H9 (cell line): Measurements from ENCODE around the gene DCXR. TPM values are rescaled to one million over a fixed set of nuclear protein-coding genes. Genes with fewer than 3 reads are reported as not detected.

Experiments
- DNase-seq: peaks from one replicate; pipeline ENCODE4 v3.0.0-alpha.2; 2017
- H2AFZ ChIP-seq: one replicate; pipeline ENCODE4 v1.6.1; 2013; ENCODE audit warnings: mild to moderate bottlenecking, low read length, control low read depth, moderate library complexity
- H2AK5ac ChIP-seq: 2 replicates; pipeline ENCODE4 v1.6.1; 2013; ENCODE audit warnings: low read length, control low read depth, mixed read lengths; ENCODE audit not compliant: insufficient read length
- H2BK120ac ChIP-seq: one replicate; pipeline ENCODE4 v1.6.1; 2013; ENCODE audit warnings: low read depth, mild to moderate bottlenecking, low read length, control low read depth, inconsistent platforms; ENCODE audit not compliant: poor library complexity, severe bottlenecking
- H2BK12ac ChIP-seq: 2 replicates; pipeline ENCODE4 v1.6.1; 2013; ENCODE audit warnings: low read length, control low read depth, mixed read lengths, low read depth; ENCODE audit not compliant: insufficient read length
- H2BK15ac ChIP-seq: 2 replicates; pipeline ENCODE4 v1.6.1; 2013; ENCODE audit warnings: low read depth, low read length, control low read depth
- H2BK20ac ChIP-seq: one replicate; pipeline ENCODE4 v1.6.1; 2013; ENCODE audit warnings: low read depth, mild to moderate bottlenecking, low read length, control low read depth, inconsistent platforms; ENCODE audit not compliant: poor library complexity, severe bottlenecking
- H2BK5ac ChIP-seq: 2 replicates; pipeline ENCODE4 v1.6.1; 2013; ENCODE audit warnings: low read length, control low read depth, mixed read lengths; ENCODE audit not compliant: insufficient read length
- H3K14ac ChIP-seq: 2 replicates; pipeline ENCODE4 v1.6.1; 2013; ENCODE audit warnings: low read length, control low read depth; ENCODE audit not compliant: insufficient read depth
- H3K18ac ChIP-seq: 2 replicates; pipeline ENCODE4 v1.6.1; 2013; ENCODE audit warnings: low read depth, mild to moderate bottlenecking, mixed read lengths, low read length, control low read depth; ENCODE audit not compliant: insufficient read length
- H3K23ac ChIP-seq: 2 replicates; pipeline ENCODE4 v1.6.1; 2013; ENCODE audit warnings: low read length, control low read depth, mixed read lengths, low read depth; ENCODE audit not compliant: insufficient read length
- H3K23me2 ChIP-seq: 2 replicates; pipeline ENCODE4 v1.6.1; 2013; ENCODE audit warnings: low read depth, mild to moderate bottlenecking, mixed read lengths, low read length, control low read depth; ENCODE audit not compliant: insufficient read length, poor library complexity, severe bottlenecking
- H3K27ac ChIP-seq: 2 replicates; pipeline ENCODE4 v1.5.1; 2013; ENCODE audit warnings: low read length, control low read depth, mixed read lengths, low read depth; ENCODE audit not compliant: insufficient read length
- H3K27me3 ChIP-seq: 2 replicates; pipeline ENCODE4 v1.6.1; 2013; ENCODE audit warnings: low read length, control low read depth, inconsistent platforms; ENCODE audit not compliant: insufficient read depth
- H3K4ac ChIP-seq: 2 replicates; pipeline ENCODE4 v1.6.1; 2013; ENCODE audit warnings: low read depth, mild to moderate bottlenecking, control low read depth, inconsistent platforms, low read length, moderate library complexity
- H3K4me1 ChIP-seq: 2 replicates; pipeline ENCODE4 v1.6.1; 2013; ENCODE audit warnings: low read length, control low read depth, inconsistent platforms; ENCODE audit not compliant: insufficient read depth
- H3K4me2 ChIP-seq: 2 replicates; pipeline ENCODE4 v1.6.1; 2013; ENCODE audit warnings: low read length, control low read depth, mixed read lengths; ENCODE audit not compliant: insufficient read length, insufficient read depth
- H3K56ac ChIP-seq: 2 replicates; pipeline ENCODE4 v1.6.1; 2013; ENCODE audit warnings: low read depth, mild to moderate bottlenecking, mixed read lengths, low read length, control low read depth; ENCODE audit not compliant: insufficient read length
- H3K79me1 ChIP-seq: 2 replicates; pipeline ENCODE4 v1.6.1; 2013; ENCODE audit warnings: low read depth, mild to moderate bottlenecking, moderate library complexity, low read length, control low read depth, inconsistent platforms; ENCODE audit not compliant: insufficient read depth, poor library complexity, severe bottlenecking
- H3K79me2 ChIP-seq: 2 replicates; pipeline ENCODE4 v1.6.1; 2013; ENCODE audit warnings: low read length, control low read depth, inconsistent platforms; ENCODE audit not compliant: insufficient read depth
- H3K9ac ChIP-seq: 2 replicates; pipeline ENCODE4 v1.6.1; 2013; ENCODE audit warnings: low read length, control low read depth, mixed read lengths; ENCODE audit not compliant: insufficient read length; ENCODE audit errors: extremely low read depth
- H3K9me3 ChIP-seq: one replicate; pipeline ENCODE4 v1.6.1; 2013; ENCODE audit warnings: low read depth, low read length, inconsistent platforms; ENCODE audit not compliant: control insufficient read depth
- H3T11ph ChIP-seq: one replicate; pipeline ENCODE4 v1.6.1; 2013; ENCODE audit warnings: mild to moderate bottlenecking, low read length, control low read depth, inconsistent platforms
- H4K20me1 ChIP-seq: one replicate; pipeline ENCODE4 v1.6.1; 2013; ENCODE audit not compliant: control insufficient read depth, insufficient read length, insufficient read depth
- H4K5ac ChIP-seq: 2 replicates; pipeline ENCODE4 v1.6.1; 2013; ENCODE audit warnings: low read depth, mild to moderate bottlenecking, mixed read lengths, low read length, control low read depth; ENCODE audit not compliant: insufficient read length
- H4K8ac ChIP-seq: replicated peaks from 2 replicates; pipeline ENCODE4 v1.6.1; 2013; ENCODE audit warnings: low read length, control low read depth, mixed read lengths, low read depth; ENCODE audit not compliant: insufficient read length
- H4K91ac ChIP-seq: 2 replicates; pipeline ENCODE4 v1.6.1; 2013; ENCODE audit warnings: low read depth, mild to moderate bottlenecking, moderate library complexity, mixed read lengths, low read length, control low read depth; ENCODE audit not compliant: insufficient read length
- H3K27ac Mint-ChIP-seq, 3 experiments: 2 replicates in 2 of 3; 3 replicates in 1 of 3; pipeline ENCODE4 v1.8.0; 2020 to 2021; ENCODE audit warnings: mixed read lengths in 3 of 3, mild to moderate bottlenecking in 1 of 3, moderate library complexity in 1 of 3
- H3K27me3 Mint-ChIP-seq: 2 replicates; pipeline ENCODE4 v1.8.0; 2021; ENCODE audit warnings: low read depth, mild to moderate bottlenecking, moderate library complexity, mixed read lengths
- H3K36me3 Mint-ChIP-seq, 3 experiments: 2 replicates in 2 of 3; 3 replicates in 1 of 3; pipeline ENCODE4 v1.8.0; 2020 to 2021; ENCODE audit warnings: low read depth in 3 of 3, mixed read lengths in 3 of 3; ENCODE audit not compliant: insufficient read depth in 1 of 3
- H3K4me1 Mint-ChIP-seq, 2 experiments: 2 replicates each; pipeline ENCODE4 v1.8.0; 2020; ENCODE audit warnings: mixed read lengths in 2 of 2
- H3K4me3 Mint-ChIP-seq, 2 experiments: 2 replicates in 1 of 2; 3 replicates in 1 of 2; pipeline ENCODE4 v1.8.0; 2020 to 2021; ENCODE audit warnings: mild to moderate bottlenecking in 2 of 2, mixed read lengths in 2 of 2, moderate library complexity in 1 of 2
- H3K9me3 Mint-ChIP-seq, 2 experiments: 2 replicates in 1 of 2; 3 replicates in 1 of 2; pipeline ENCODE4 v1.8.0; 2020; ENCODE audit warnings: mild to moderate bottlenecking in 2 of 2, mixed read lengths in 2 of 2, moderate library complexity in 1 of 2
- WGBS: extraction: QIAGEN DNeasy Blood & Tissue Kit; methylation state at CpG from one replicate; pipeline ENCODE4 v1.1.7; 2013; ENCODE audit warnings: missing lambda C conversion rate, low lambda C conversion rate, mixed read lengths; ENCODE audit not compliant: insufficient read length; ENCODE audit errors: extremely low coverage; 5-methylcytosine and 5-hydroxymethylcytosine counted together
- total RNA-seq: library from RNA; stranded (reverse); gene quantifications from 2 replicates; pipeline ENCODE4 v1.2.1, GENCODE V29; 2021
- TF ChIP-seq, protein P1 (sequence below): fragments of 200-600 bp; sonication (generic); conservative IDR thresholded peaks from 3 replicates; pipeline ENCODE4 v1.8.0; 2021; ENCODE audit warnings: antibody characterized with exemption, mild to moderate bottlenecking

DCXR gene
- total RNA-seq, 1 experiment from 2014 or later, result 93.6 TPM

DNA sequence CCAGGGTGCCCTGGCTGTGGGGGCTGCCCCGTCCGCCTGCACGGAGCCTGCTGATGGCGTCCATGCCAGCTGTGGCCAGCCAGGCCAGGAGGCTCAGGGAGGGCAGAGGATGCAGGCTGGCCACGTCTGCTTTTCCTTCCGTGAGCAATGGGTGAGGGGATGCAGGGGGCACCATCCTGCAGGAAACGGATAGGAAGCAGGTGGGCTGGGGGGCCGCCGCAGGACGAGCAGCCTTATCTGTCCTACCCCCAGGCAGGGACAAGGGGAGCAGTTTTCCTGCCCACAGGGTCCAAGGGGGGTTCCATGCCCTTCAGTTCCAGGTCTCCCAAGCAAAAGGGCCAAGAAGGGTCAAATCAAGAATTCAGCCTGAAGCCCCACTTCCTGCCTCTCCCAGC lies 21.4 kb upstream of the DCXR start:
- Histone ChIP-seq H3K14ac (no peak overlapping the region), H3K9ac (no peak overlapping the region), H4K8ac (no peak overlapping the region), H3T11ph (no peak overlapping the region), H2AFZ (no peak overlapping the region), H3K4ac (no peak overlapping the region), H4K5ac (no peak overlapping the region), H3K18ac (no peak overlapping the region), H3K27me3 (no peaks in the 10 kb centered on the region), H2BK120ac (no peak overlapping the region), H3K79me1 (no peaks in the 10 kb centered on the region), H2BK20ac (no peak overlapping the region), H4K91ac (no peak overlapping the region), H3K23me2 (no peaks in the 10 kb centered on the region), H3K9me3 (no peaks in the 10 kb centered on the region), H2AK5ac (no peak overlapping the region), H3K79me2 (no peaks in the 10 kb centered on the region), H4K20me1 (peaks cover 3% of the 10 kb centered on the region), H3K56ac (no peak overlapping the region), H3K27ac (no peak overlapping the region), H3K4me2 (no peak overlapping the region), H3K4me1 (no peaks in the 10 kb centered on the region), H3K23ac (no peak overlapping the region), H2BK12ac (no peak overlapping the region), H2BK15ac (no peak overlapping the region), H2BK5ac (no peak overlapping the region)
- Mint-ChIP-seq H3K4me1 (no peaks in the 10 kb centered on the region), H3K27ac (no peak overlapping the region), H3K36me3 (peaks cover 6 to 48% (median 44%) of the 10 kb centered on the region in 3 experiments), H3K9me3 (no peaks in the 10 kb centered on the region), H3K4me3 (no peak overlapping the region), H3K27me3 (no peaks in the 10 kb centered on the region)
- DNase-seq, result no peak
- no CpG with 5 or more reads among the region's 10 CpGs for WGBS
- TF ChIP-seq, protein P1, sequence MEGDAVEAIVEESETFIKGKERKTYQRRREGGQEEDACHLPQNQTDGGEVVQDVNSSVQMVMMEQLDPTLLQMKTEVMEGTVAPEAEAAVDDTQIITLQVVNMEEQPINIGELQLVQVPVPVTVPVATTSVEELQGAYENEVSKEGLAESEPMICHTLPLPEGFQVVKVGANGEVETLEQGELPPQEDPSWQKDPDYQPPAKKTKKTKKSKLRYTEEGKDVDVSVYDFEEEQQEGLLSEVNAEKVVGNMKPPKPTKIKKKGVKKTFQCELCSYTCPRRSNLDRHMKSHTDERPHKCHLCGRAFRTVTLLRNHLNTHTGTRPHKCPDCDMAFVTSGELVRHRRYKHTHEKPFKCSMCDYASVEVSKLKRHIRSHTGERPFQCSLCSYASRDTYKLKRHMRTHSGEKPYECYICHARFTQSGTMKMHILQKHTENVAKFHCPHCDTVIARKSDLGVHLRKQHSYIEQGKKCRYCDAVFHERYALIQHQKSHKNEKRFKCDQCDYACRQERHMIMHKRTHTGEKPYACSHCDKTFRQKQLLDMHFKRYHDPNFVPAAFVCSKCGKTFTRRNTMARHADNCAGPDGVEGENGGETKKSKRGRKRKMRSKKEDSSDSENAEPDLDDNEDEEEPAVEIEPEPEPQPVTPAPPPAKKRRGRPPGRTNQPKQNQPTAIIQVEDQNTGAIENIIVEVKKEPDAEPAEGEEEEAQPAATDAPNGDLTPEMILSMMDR, result no peak
